Testis (tissue), 3 donors: Measurements from ENCODE around the gene SDHB. TPM values are rescaled to one million over a fixed set of nuclear protein-coding genes. Genes with fewer than 3 reads are reported as not detected.
A peak's percentile ranks its signal among the peaks of the same experiment; 100 is the strongest.

Source experiments
- DNase-seq: peaks from one replicate; pipeline ENCODE4 v3.0.0-alpha.2; 2019
- H3K27ac ChIP-seq, 2 donors: fragments of 200-600 bp; sonication (generic); one replicate each; pipeline ENCODE4 v1.5.1; 2019
- H3K27me3 ChIP-seq: fragments of 200-600 bp; sonication (generic); one replicate; pipeline ENCODE4 v1.5.1; 2019
- H3K36me3 ChIP-seq: fragments of 200-600 bp; sonication (generic); one replicate; pipeline ENCODE4 v1.5.1; 2017; ENCODE audit warnings: low read depth; ENCODE audit errors: missing control alignments
- H3K4me1 ChIP-seq: fragments of 200-600 bp; sonication (generic); one replicate; pipeline ENCODE4 v1.5.1; 2019
- H3K4me3 ChIP-seq, 2 donors: fragments of 200-600 bp; sonication (generic); one replicate each; pipeline ENCODE4 v1.5.1; 2017 to 2019
- H3K9me3 ChIP-seq: fragments of 200-600 bp; sonication (generic); one replicate; pipeline ENCODE4 v1.5.1; 2017
- CTCF ChIP-seq, 3 experiments: fragments of 450-650 bp in 2 of 3; fragments of 200-600 bp in 1 of 3; sonication (generic) in 1 of 3; IDR thresholded peaks; one replicate each; pipeline ENCODE4 v1.5.1; 2016 to 2019; ENCODE audit warnings: antibody characterized with exemption in 3 of 3, mild to moderate bottlenecking in 2 of 3, moderate library complexity in 1 of 3
- POLR2A ChIP-seq: fragments of 450-650 bp; IDR thresholded peaks from one replicate; pipeline ENCODE4 v1.6.1; 2017; ENCODE audit warnings: antibody characterized with exemption, mild to moderate bottlenecking, moderate library complexity
- WGBS, 2 donors: methylation state at CpG; one replicate each; pipeline ENCODE4 v1.1.5; 2018; 5-methylcytosine and 5-hydroxymethylcytosine counted together
- intact Hi-C: fragments of 100-400 bp; cut with DNase I; formaldehyde crosslinking; loops from one replicate; pipeline ENCODE4 v1.15.1; 2023; ENCODE audit warnings: low total_unique reads
- polyA plus RNA-seq: library from polyadenylated mRNA; stranded (reverse); fragments of 350-450 nt; fragmentation: Illumina TruSeq; extraction: RNeasy Lipid Tissue Mini Kit (QIAGEN cat#74804); gene quantifications from one replicate; pipeline ENCODE4 v1.2.3, GENCODE V29; 2014; ENCODE audit warnings: low read depth, low replicate concordance; ENCODE audit not compliant: insufficient read depth
- total RNA-seq, 2 donors: library from RNA; depleted of rRNA; stranded (reverse); fragments of >200 nt; gene quantifications; one replicate each; pipeline ENCODE4 v1.2.3, GENCODE V29; 2016

The SDHB gene
- total and polyA plus RNA-seq, 3 donors from 2014 or later = 96.1 to 160 (median 107) TPM

GRCh38 chr1:16978139-16978538 is 75.7 kb downstream of the SDHB start:
- H3K9me3 ChIP-seq = no peaks in the 10 kb centered on the region
- no peak for DNase-seq
- intact Hi-C loops = no loop called here
- no peaks in the 10 kb centered on the region for H3K4me1 ChIP-seq
- TF ChIP-seq POLR2A (no peak), CTCF (IDR thresholded peaks at IDR 0.05) (no peak)
- H3K27me3 ChIP-seq = no peaks in the 10 kb centered on the region
- peak overlapping the region; percentile 93 to 95 for H3K27ac ChIP-seq
- H3K36me3 ChIP-seq = no peaks in the 10 kb centered on the region
- WGBS, 2 donors = 65 to 83% methylated on average over 3 to 4 of the region's 4 CpGs
- H3K4me3 ChIP-seq = no peak overlapping the region

- H3K27me3 ChIP-seq = no peaks in the 10 kb centered on the region
- intact Hi-C loops = no loop called here
- H3K27ac ChIP-seq = no peak overlapping the region
Measured at GRCh38 chr1:16977377-16977776, 76.5 kb downstream of the SDHB start.

GRCh38 chr1:16976966-16977365 is 76.9 kb downstream of the SDHB start:
- Histone ChIP-seq H3K4me1 (peaks cover 1% of the 10 kb centered on the region), H3K27ac (no peak overlapping the region), H3K36me3 (no peaks in the 10 kb centered on the region), H3K4me3 (no peak overlapping the region), H3K27me3 (no peaks in the 10 kb centered on the region), H3K9me3 (no peaks in the 10 kb centered on the region)
- TF ChIP-seq CTCF (IDR thresholded peaks at IDR 0.05) = no peak
- no peak for TF ChIP-seq POLR2A
- DNase-seq = no peak
- intact Hi-C loops = no loop called here
- 84 to 85% methylated on average over 13 to 16 of the region's 16 CpGs for WGBS, 2 donors

More at GRCh38 chr1:16977377-16977776, 76.5 kb downstream of the SDHB start:
- no peak for DNase-seq
- H3K36me3 ChIP-seq = no peaks in the 10 kb centered on the region
- no peaks in the 10 kb centered on the region for H3K9me3 ChIP-seq
- WGBS, 2 donors = 93% methylated on average over 5 of the region's 5 CpGs
- no peaks in the 10 kb centered on the region for H3K4me1 ChIP-seq
- TF ChIP-seq CTCF (IDR thresholded peaks at IDR 0.05) (no peak), POLR2A (no peak)
- no peak overlapping the region for H3K4me3 ChIP-seq

GRCh38 chr1:16975838-16976237 is 78.0 kb downstream of the SDHB start:
- 88 to 91% methylated on average over 9 to 14 of the region's 14 CpGs for WGBS, 2 donors

More at GRCh38 chr1:16975838-16976237, 78.0 kb downstream of the SDHB start:
- H3K27me3 ChIP-seq = no peaks in the 10 kb centered on the region
- no peak for TF ChIP-seq POLR2A
- TF ChIP-seq CTCF (IDR thresholded peaks at IDR 0.05) = no peak
- no peaks in the 10 kb centered on the region for H3K9me3 ChIP-seq
- H3K4me1 ChIP-seq = peaks cover 5% of the 10 kb centered on the region
- no peak overlapping the region for H3K27ac ChIP-seq
- no peaks in the 10 kb centered on the region for H3K36me3 ChIP-seq
- intact Hi-C loops = no loop called here
- H3K4me3 ChIP-seq = no peak overlapping the region
- DNase-seq = no peak
